ENCODE data around the gene ELMO3. TPM values are rescaled to one million over a fixed set of nuclear protein-coding genes. Genes with fewer than 3 reads are reported as not detected.

ELMO3 gene
- total RNA-seq, 2 experiments from 2014 or later = 7.6 to 7.8 TPM

- no peak for DNase-seq (ENCODE audit: low spot score)
- Histone ChIP-seq H3K36me3 (ENCODE audit: insufficient read depth, low read length) (no peaks in the 10 kb centered on the region), H3K4me1 (ENCODE audit: insufficient read depth, low read length, poor library complexity, severe bottlenecking) (peaks cover 21% of the 10 kb centered on the region), H3K4me2 (ENCODE audit: low read length) (no peak overlapping the region), H3K9me2 (ENCODE audit: insufficient read depth, low read length) (no peaks in the 10 kb centered on the region), H3K9me3 (ENCODE audit: low read length) (no peaks in the 10 kb centered on the region), H2AFZ (ENCODE audit: low read length) (no peak overlapping the region), H3K79me2 (ENCODE audit: insufficient read depth, low read depth, low read length) (no peaks in the 10 kb centered on the region), H3K27ac (ENCODE audit: low read depth, low read length, poor library complexity, severe bottlenecking) (no peak overlapping the region), H3K4me3 (ENCODE audit: low read depth, low read length, poor library complexity, severe bottlenecking) (no peak overlapping the region), H4K20me1 (ENCODE audit: insufficient read depth, low read length) (no peaks in the 10 kb centered on the region)
- intact Hi-C loops (cut with micrococcal nuclease; ENCODE audit: unreplicated experiment) = no loop called here
- BruUV-seq (replicated peaks) = no TSS peak
- TF ChIP-seq EZH2phosphoT487 (IDR thresholded peaks at IDR 0.05; ENCODE audit: borderline replicate concordance, low read depth, low read length) = no peak
- peak; percentile 42 for TF ChIP-seq CTCF (conservative IDR thresholded peaks at IDR 0.05; ENCODE audit: low read length)
- ChIA-PET POLR2A (interaction anchor here (0.5 kb wide), 1 partner anchor 45 kb away, joined by 3 read pairs; no protein-coding TSS in a partner anchor), CTCF (ENCODE audit: unreplicated experiment) (interaction anchor here (0.5 kb wide), 1 partner anchor 212 kb away, joined by 4 read pairs; no protein-coding TSS in a partner anchor)
Observed at GRCh38 chr16:67156143-67156844, 42.6 kb upstream of the ELMO3 start.

- H3K9me3 ChIP-seq (ENCODE audit: low read length) = no peaks in the 10 kb centered on the region
- POLR2A ChIA-PET = no interaction called here
- DNase-seq (ENCODE audit: low spot score) = no peak
- no peaks in the 10 kb centered on the region for H3K9me2 ChIP-seq (ENCODE audit: insufficient read depth, low read length)
- H3K79me2 ChIP-seq (ENCODE audit: insufficient read depth, low read depth, low read length) = no peaks in the 10 kb centered on the region
- H4K20me1 ChIP-seq (ENCODE audit: insufficient read depth, low read length) = no peaks in the 10 kb centered on the region
- intact Hi-C loops (cut with micrococcal nuclease; ENCODE audit: unreplicated experiment) = no loop called here
- peaks cover 21% of the 10 kb centered on the region for H3K4me1 ChIP-seq (ENCODE audit: insufficient read depth, low read length, poor library complexity, severe bottlenecking)
- H3K27ac ChIP-seq (ENCODE audit: low read depth, low read length, poor library complexity, severe bottlenecking) = no peak overlapping the region
- no TSS peak for BruUV-seq (replicated peaks)
- H3K4me3 ChIP-seq (ENCODE audit: low read depth, low read length, poor library complexity, severe bottlenecking) = no peak overlapping the region
- H3K4me2 ChIP-seq (ENCODE audit: low read length) = no peak overlapping the region
- H2AFZ ChIP-seq (ENCODE audit: low read length) = no peak overlapping the region
- TF ChIP-seq CTCF (conservative IDR thresholded peaks at IDR 0.05; ENCODE audit: low read length) (no peak), EZH2phosphoT487 (IDR thresholded peaks at IDR 0.05; ENCODE audit: borderline replicate concordance, low read depth, low read length) (no peak)
- CTCF ChIA-PET (ENCODE audit: unreplicated experiment) = interaction anchor here (0.8 kb wide), 1 partner anchor 8 kb away, joined by 3 read pairs; no protein-coding TSS in a partner anchor
- no peaks in the 10 kb centered on the region for H3K36me3 ChIP-seq (ENCODE audit: insufficient read depth, low read length)
Observed at GRCh38 chr16:67157106-67157748, 41.7 kb upstream of the ELMO3 start.
